ENCODE measurements around the gene NKD2. TPM values are rescaled to one million over a fixed set of nuclear protein-coding genes. Genes with fewer than 3 reads are reported as not detected.

NKD2 gene
- total RNA-seq, 1 donor from 2014 or later = 41.7 TPM

DNA sequence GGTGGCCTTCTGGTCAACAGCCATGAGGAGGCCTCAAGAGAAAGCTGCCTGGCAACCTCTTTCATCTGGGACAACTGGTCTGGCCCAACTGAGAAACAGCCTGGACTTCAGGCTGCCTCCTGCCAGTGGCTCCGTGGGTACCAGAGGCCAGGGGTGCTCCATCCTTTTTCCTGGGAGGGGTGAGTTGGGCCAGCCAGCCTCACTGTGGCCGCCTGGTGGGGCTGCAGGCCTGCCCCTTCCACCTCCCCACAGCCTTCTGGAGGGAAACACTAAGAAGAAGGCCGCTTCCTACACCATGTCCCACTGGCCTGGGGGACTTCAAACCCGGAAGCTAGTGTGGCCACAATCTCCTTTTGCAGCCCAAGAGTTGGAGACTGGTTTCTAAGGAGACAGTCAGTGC lies 13.8 kb upstream of the NKD2 start:
- Mint-ChIP-seq H3K27me3 (ENCODE audit: unreplicated experiment) (peaks cover 7% of the 10 kb centered on the region), H3K27ac (ENCODE audit: unreplicated experiment) (no peak overlapping the region), H3K36me3 (ENCODE audit: unreplicated experiment) (no peaks in the 10 kb centered on the region), H3K4me1 (ENCODE audit: low read depth, unreplicated experiment) (peaks cover 15% of the 10 kb centered on the region), H3K4me3 (ENCODE audit: unreplicated experiment) (no peak overlapping the region), H3K9me3 (ENCODE audit: unreplicated experiment) (peaks cover 6% of the 10 kb centered on the region)
- DNase-seq = no peak
- TF ChIP-seq, protein P1, sequence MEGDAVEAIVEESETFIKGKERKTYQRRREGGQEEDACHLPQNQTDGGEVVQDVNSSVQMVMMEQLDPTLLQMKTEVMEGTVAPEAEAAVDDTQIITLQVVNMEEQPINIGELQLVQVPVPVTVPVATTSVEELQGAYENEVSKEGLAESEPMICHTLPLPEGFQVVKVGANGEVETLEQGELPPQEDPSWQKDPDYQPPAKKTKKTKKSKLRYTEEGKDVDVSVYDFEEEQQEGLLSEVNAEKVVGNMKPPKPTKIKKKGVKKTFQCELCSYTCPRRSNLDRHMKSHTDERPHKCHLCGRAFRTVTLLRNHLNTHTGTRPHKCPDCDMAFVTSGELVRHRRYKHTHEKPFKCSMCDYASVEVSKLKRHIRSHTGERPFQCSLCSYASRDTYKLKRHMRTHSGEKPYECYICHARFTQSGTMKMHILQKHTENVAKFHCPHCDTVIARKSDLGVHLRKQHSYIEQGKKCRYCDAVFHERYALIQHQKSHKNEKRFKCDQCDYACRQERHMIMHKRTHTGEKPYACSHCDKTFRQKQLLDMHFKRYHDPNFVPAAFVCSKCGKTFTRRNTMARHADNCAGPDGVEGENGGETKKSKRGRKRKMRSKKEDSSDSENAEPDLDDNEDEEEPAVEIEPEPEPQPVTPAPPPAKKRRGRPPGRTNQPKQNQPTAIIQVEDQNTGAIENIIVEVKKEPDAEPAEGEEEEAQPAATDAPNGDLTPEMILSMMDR (IDR thresholded peaks at IDR 0.05; ENCODE audit: partially characterized antibody, unreplicated experiment) = no peak

DNA sequence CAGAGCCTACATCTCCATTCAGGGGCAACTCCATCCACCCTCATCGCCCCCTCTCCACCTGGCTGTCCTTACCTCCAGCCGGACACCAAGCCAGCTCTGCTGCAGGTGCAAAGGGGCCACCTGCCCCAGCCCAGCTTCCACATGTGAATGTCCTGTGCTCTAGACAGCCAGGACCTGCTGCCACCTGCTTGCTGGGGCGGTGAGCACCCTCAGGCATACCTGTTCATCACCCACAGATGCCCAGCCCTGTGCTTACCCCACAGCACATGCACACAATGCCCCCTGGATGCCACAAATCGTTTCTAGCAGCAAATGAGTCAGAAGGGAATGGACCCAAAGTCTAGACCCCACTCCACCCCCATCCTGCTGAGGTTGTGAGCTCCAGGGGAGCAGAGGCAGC lies 13.3 kb upstream of the NKD2 start:
- TF ChIP-seq, protein P1 (IDR thresholded peaks at IDR 0.05; ENCODE audit: partially characterized antibody, unreplicated experiment) = no peak
- Mint-ChIP-seq H3K4me1 (ENCODE audit: low read depth, unreplicated experiment) (peaks cover 14% of the 10 kb centered on the region), H3K36me3 (ENCODE audit: unreplicated experiment) (no peaks in the 10 kb centered on the region), H3K9me3 (ENCODE audit: unreplicated experiment) (peaks cover 6% of the 10 kb centered on the region), H3K4me3 (ENCODE audit: unreplicated experiment) (no peak overlapping the region), H3K27ac (ENCODE audit: unreplicated experiment) (no peak overlapping the region), H3K27me3 (ENCODE audit: unreplicated experiment) (peaks cover 7% of the 10 kb centered on the region)
- DNase-seq = no peak

DNA sequence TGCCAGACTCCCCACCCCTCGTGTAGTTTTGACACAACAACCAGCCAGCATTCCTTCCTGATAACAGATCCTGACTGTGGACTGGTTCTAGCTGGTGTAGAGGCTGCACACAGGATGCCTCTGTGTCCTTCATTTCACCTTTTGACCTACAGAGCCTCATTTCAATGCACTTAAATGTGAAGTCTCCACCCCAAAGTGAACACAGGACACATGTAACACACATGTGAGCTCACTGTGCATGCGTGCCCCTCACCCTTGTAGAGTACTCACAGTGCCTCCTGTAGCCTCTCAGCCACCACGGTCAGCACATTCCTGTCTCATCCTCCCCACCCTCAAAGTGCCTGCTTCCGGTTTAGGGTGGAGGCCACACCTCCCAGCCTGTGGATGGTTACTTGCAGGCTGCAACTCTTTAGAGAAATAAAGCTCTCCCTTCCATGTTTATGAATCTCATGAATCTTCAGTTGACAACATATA lies 11.6 kb upstream of the NKD2 start:
- H3K27me3 Mint-ChIP-seq (ENCODE audit: unreplicated experiment) = peaks cover 7% of the 10 kb centered on the region
- peaks cover 17% of the 10 kb centered on the region for H3K4me1 Mint-ChIP-seq (ENCODE audit: low read depth, unreplicated experiment)
- H3K36me3 Mint-ChIP-seq (ENCODE audit: unreplicated experiment) = no peaks in the 10 kb centered on the region
- no peak overlapping the region for H3K4me3 Mint-ChIP-seq (ENCODE audit: unreplicated experiment)
- H3K9me3 Mint-ChIP-seq (ENCODE audit: unreplicated experiment) = peaks cover 6% of the 10 kb centered on the region
- no peak for DNase-seq
- TF ChIP-seq, protein P1 (IDR thresholded peaks at IDR 0.05; ENCODE audit: partially characterized antibody, unreplicated experiment) = no peak
- H3K27ac Mint-ChIP-seq (ENCODE audit: unreplicated experiment) = no peak overlapping the region

DNA sequence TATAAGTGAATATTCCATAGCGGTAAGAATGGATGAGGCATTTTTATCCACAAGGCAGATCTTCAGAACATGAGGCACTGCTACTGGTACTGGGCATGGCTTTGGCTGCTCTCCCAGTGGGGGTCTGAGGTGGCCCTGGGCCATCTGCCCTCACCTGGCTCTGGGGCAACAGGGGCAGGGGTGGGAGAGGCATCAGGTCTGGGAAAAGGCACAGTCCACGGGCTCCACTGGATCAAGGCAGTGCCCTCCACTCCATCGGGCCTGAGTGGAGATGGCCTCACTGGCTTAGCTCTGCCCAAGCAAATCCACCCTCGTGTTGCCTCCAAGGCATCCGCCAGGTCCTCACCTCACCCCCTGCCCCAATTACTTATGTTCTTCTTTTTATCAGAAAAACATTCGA lies 10.9 kb upstream of the NKD2 start:
- no peak for DNase-seq
- peaks cover 6% of the 10 kb centered on the region for H3K9me3 Mint-ChIP-seq (ENCODE audit: unreplicated experiment)
- no peaks in the 10 kb centered on the region for H3K36me3 Mint-ChIP-seq (ENCODE audit: unreplicated experiment)
- H3K27ac Mint-ChIP-seq (ENCODE audit: unreplicated experiment) = no peak overlapping the region
- TF ChIP-seq, protein P1 (IDR thresholded peaks at IDR 0.05; ENCODE audit: partially characterized antibody, unreplicated experiment) = no peak
- H3K4me3 Mint-ChIP-seq (ENCODE audit: unreplicated experiment) = no peak overlapping the region
- H3K27me3 Mint-ChIP-seq (ENCODE audit: unreplicated experiment) = peaks cover 4% of the 10 kb centered on the region
- H3K4me1 Mint-ChIP-seq (ENCODE audit: low read depth, unreplicated experiment) = peaks cover 14% of the 10 kb centered on the region

DNA sequence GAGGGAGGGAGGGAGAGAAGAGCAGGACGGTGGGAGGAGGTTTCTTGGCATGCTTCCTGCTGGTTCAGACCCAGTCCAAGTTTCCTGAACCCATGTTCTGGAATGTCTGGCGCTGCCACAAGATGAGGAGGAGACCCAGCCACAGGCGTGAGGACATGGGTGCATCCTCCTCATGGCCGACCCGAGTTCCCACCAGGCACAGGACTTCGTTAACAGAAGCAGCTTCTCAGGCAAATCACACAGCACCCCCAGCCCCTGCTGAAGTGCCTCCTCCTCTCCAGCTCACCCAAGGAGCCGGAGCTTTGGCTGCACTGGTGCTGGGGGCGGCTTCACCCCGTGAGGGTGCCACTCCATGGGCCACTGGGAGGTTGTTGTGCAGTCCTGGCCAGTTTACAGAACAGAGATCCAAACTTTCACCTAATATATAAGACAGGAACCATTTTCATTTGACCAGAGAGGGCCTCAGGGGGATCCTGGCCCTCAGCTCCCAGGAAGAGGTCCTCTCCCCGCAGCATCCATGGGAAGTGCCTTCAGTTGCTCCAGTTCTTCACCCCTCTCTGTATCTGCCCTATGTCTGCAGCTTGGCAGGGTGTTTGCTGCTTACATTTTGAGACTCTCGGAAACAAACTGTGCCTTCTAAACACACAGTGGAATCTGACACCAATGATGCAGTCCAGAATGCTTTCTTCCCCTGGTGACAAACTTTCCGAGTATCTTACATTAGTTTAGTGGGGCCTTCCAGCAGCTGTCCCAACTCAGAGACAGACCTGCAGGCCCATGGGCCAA lies 10.2 kb upstream of the NKD2 start:
- peaks cover 7% of the 10 kb centered on the region for H3K9me3 Mint-ChIP-seq (ENCODE audit: unreplicated experiment)
- no peak overlapping the region for H3K4me3 Mint-ChIP-seq (ENCODE audit: unreplicated experiment)
- H3K27me3 Mint-ChIP-seq (ENCODE audit: unreplicated experiment) = peaks cover 7% of the 10 kb centered on the region
- H3K4me1 Mint-ChIP-seq (ENCODE audit: low read depth, unreplicated experiment) = peaks cover 16% of the 10 kb centered on the region
- H3K27ac Mint-ChIP-seq (ENCODE audit: unreplicated experiment) = no peak overlapping the region
- TF ChIP-seq, protein P1 (IDR thresholded peaks at IDR 0.05; ENCODE audit: partially characterized antibody, unreplicated experiment) = no peak
- no peaks in the 10 kb centered on the region for H3K36me3 Mint-ChIP-seq (ENCODE audit: unreplicated experiment)
- DNase-seq = no peak
